GM18873 (cell line): Measurements from ENCODE around the gene TMEM151B.
"Not testable (repeated sequence)": the region's sequence is repeated elsewhere in the genome, so short reads cannot be mapped to it uniquely, and the experiment has no call there.

ENCODE experiments used
- ATAC-seq: cut with Tn5 transposase; IDR thresholded peaks from one replicate; pipeline ENCODE4 v1.9.1; 2021; ENCODE audit warnings: mild to moderate bottlenecking, moderate library complexity, moderate number of reproducible peaks; ENCODE audit not compliant: unreplicated experiment, low FRiP score

Gene TMEM151B

GRCh38 chr6:44327096-44327495 is 56.8 kb downstream of the TMEM151B start:
- ATAC-seq = no peak

DNA sequence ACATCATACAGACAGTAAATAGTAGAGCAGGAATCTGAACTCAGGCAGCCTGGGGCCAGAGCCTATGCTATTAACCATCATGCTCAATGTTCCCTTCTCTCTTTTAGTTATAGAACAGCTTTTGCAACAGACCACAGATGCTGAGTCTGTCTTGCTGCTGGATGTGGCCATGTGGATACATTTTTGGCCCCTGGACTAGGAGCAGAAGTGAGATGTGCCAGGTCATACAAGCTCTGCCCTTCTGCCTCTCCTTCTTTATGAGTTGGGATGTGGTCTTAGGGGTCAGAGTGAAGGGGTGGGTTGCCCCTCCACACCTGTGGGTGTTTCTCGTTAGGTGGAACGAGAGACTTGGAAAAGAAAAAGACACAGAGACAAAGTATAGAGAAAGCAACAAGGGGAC is 57.5 kb downstream of the TMEM151B start:
- no peak for ATAC-seq

DNA sequence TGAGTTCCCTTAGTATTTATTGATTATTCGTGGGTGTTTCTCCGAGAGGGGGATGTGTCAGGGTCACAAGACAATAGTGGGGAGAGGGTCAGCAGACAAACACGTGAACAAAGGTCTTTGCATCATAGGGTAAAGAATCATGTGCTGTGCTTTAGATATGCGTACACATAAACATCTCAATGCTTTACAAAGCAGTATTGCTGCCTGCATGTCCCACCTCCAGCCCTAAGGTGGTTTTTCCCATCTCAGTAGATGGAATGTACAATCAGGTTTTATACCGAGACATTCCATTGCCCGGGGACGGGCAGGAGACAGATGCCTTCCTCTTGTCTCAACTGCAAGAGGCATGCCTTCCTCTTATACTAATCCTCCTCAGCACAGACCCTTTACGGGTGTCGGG is 58.0 kb downstream of the TMEM151B start:
- ATAC-seq = not testable (repeated sequence)

- no peak for ATAC-seq
Observed at GRCh38 chr6:44329858-44330257, 59.6 kb downstream of the TMEM151B start.

DNA sequence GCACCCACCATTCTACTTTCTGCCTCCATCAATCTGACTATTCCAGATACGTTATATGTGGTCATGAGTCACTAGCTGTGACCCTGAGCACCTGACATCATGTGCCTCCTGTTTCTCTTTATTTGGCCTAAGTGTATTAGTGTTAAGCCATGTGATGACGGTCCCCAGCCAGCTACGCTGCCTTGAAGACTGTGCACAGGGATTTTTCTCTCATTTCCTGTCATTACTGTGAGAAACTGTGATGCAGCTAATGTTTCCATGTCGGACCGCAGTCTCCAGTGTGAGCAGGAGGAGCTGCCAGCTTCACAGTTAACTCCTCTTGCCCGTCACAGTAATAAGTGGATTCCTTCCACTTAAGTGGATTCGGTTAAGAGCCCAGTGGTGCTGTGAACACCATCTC is 62.3 kb downstream of the TMEM151B start:
- ATAC-seq = no peak

DNA sequence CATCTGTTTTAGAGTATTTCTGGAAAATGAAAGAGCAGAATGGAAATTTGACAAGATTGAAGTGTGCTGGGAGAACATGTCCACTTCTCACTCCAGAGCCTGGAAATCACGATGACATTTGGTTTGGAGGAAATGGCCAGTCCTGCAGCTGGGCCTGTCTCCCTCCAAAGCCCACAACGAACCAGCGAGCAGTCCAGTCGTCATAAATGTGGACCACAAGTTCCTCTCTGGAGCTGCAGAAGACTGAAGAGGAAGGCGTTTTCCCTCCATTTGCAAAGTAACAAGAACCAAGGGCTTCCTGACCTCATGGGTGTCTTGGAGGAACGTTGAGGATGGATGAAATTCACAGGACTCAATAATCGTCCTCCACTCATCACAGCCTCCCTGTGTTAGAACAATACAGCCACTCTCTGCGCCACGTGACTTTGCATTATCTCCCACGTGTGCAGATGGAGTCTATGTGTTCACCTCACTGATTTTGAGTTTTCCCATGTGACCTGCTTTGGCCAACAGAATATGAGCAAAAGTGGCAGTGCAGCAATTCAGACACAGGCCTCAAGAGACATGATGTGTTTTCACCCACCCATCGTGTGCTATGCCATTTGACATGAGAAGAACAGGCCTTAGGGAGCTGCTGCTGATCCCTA is 63.1 kb downstream of the TMEM151B start:
- no peak for ATAC-seq

GRCh38 chr6:44333942-44334341 is 63.7 kb downstream of the TMEM151B start:
- no peak for ATAC-seq

DNA sequence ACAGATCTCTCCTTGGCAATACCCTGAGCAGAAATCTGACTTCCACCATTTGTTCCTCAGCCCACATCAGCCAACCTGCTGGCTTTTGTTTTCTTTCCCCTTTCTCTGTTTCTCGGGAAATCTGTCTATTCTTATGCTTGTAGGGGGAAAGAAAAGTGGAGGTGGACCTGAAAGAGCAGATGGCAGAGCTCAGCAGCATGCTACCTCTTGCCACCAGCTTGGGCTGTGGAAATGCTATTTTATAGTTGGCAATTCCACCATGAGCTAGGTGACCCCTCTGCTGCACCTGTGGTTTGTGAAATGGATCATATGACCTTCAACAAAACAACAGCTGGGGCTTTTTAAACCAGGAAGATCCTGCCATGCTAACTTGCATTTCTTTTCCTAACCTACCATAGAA is 65.4 kb downstream of the TMEM151B start:
- ATAC-seq = no peak

DNA sequence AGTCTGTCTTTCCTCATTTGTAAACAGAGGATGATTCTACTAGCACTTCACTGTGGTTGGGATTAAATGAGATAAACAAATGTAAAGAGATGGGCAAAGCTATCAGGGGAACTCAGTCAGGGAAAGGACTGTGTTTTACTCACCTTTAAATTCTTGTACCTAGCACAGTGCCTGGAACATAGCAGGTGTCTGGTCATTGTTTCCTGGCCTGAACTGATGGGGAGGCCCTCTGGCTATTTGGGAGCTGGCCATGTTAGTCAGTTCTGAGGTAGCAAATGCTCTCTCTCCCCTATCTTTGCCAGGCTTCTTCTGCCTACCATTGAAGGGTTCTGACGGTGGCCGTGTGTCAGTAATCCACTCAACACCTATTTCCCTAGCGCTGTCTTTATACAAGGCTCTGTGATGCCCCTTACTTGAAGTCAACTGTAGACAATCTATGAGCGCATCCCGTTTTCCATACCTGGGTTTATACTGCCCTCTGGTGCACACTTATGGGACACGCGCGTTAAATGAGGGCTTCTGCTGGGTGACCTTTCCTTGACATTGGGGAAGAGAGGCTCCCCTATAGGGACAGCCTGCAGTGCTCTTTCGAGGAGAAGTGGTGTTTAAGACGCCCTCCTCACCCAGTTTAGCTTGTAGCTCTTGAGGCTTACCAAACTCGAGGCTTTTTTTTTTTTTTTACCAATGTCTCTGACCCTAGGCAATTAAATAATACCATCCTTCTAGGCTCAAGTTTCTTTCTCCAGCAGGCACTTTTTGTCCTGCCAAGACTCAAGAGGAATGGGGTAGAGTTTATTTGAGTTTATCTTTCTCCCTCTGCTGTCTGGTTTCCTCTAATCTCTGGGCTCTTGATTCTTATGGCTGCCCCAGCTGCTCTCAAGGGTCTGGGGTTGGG is 68.2 kb downstream of the TMEM151B start:
- ATAC-seq = no peak

DNA sequence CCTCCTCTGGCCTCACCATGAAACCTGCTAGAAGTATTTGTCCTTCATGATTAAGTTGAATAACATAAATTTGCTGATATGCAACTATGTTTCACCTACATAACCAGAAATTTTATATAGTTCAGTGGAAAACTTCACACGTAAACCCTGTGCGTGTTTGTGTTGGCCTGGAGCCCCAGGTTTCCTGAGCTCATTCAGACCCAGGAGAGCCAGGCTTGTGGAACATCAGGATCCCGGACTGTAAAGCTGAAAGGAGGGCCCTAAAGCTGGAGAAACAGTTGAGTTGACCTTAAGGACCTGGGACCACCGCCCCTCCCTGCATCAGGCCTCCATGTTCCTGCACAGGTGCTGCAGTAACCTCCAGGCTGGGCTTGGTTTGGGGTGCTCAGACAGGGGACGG is 69.1 kb downstream of the TMEM151B start:
- ATAC-seq = no peak

- ATAC-seq = no peak
Observed at GRCh38 chr6:44339763-44340625, 69.7 kb downstream of the TMEM151B start.

GRCh38 chr6:44341095-44341890 is 71.0 kb downstream of the TMEM151B start:
- no peak for ATAC-seq

DNA sequence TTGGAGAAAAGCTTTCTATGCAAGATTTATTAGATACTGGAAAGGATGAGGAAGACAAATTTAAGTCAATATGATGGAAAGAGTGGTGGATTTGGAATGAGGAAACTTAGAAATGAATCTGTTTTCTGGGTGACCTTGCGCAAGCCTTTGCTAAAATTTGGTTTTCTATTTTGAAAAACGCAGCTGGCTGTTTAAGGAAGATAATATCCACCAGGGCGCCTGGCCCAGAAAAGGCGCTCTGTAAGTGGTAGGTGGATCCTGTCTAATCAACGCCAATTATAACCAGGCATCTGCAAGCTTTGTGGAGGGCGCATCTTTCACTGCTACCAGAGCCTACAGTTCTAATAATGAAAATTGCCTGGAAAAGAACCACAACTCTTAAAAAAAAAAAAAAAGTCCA is 71.8 kb downstream of the TMEM151B start:
- no peak for ATAC-seq

DNA sequence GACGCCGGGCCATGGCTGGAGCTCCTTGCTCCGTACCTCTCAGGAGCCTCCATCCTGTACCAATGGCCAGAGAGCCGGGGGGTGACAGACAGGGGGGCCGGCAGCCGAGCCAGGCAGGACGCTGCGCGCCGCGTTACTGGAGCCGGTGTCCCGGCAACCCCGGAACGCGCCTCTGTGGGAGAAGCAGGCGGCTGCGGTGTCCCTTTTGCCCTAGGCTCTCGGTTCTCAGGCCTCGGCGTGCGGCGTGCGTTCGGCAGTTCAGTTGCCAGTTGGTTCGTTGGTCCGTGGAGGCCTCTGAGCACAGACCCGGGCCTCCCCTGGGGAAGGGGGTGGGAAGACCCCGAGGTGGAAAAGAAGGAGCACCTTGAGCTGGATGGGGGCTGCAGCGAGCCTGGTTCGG is 72.2 kb downstream of the TMEM151B start, which contains the start of gene SPATS1:
TSS of gene SPATS1 (plus strand) at position 162 of the 400 bp plus-strand sequence. CDS start 446 bp downstream, outside the sequence.
- no peak for ATAC-seq

DNA sequence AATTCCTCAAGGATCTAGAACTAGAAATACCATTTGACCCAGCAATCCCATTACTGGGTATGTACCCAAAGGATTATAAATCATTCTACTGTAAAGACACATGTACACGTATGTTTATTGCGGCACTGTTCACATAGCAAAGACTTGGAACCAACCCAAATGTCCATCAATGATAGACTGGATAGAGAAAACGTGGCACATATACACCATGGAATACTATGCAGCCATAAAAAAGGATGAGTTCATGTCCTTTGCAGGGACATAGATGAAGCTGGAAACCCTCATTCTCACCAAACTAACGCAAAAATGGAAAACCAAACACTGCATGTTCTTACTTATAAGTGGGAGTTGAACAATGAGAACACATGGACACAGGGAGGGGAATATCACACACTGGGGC is 76.6 kb downstream of the TMEM151B start:
- ATAC-seq = not testable (repeated sequence)

DNA sequence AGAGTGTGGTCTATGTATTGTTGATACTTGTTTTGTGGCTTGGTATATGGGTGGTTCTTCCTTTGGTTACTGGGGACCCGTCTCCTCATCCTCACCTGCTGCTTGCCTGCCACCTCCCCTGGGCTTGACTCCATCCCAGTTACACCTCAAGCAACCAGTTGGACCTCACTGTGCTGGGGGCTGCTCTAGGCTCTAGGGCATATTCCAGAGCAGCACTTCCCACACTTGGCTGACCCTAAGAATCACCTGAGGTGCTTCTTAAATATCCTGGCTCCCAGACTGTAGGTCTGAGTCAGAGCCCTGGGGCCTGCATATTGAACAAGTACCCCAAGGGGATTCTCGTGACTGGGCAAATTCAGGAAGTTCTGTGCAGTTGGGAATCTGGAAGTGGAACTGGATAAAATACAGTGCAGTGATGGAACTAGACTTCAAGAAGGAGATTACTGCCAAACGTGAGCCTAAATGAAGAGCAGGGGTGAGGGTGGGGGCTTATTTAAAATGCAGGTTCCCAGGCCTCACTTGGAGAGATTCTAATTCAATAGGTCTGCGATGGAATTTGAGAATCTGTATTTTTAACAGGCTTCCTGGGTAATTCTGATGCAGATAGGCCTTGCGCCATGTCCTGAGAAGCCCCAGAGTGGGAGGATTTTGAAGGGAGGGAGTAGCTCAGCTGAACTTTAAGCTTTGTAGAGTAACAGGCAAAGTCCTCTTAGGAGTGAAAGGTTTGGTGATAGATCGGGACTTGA is 79.8 kb downstream of the TMEM151B start:
- no peak for ATAC-seq

DNA sequence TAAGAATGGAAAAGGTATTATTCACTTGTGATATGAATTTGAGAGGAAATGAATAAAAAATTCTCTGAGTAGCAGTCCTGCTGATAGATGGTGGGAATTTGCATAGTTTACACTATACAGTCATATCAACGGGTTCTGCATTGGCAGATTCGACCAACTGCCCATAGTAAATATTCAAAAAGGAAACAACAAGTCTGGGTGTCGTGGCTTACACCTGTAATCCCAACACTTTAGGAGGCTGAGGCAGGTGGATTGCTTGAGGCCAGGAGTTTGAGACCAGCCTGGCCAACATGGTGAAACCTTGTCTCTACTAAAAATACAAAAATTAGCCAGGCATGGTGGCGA is 80.4 kb downstream of the TMEM151B start:
- not testable (repeated sequence) for ATAC-seq

GRCh38 chr6:44352259-44352658 is 82.0 kb downstream of the TMEM151B start:
- no peak for ATAC-seq

DNA sequence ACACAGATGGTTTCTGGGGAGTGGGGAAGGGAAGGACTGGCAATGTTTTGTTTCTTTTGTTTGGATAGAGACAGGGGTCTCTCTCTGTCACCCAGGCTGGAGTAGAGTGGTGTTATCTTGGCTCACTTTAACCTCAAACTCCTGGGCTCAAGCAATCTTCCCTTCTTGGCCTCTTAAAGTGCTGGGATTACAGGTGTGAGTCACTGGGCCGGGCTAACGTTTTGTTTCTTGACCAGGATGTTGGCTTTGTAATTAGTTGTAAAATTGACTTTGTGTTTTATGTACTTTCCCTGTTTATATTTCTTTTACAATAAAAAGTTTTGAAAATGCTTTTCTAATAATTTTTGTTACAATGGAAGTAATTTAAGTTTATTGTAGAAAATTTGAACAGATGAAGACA is 83.1 kb downstream of the TMEM151B start:
- ATAC-seq = no peak
